ENCODE data around the gene UBC. TPM values are rescaled to one million over a fixed set of nuclear protein-coding genes. Genes with fewer than 3 reads are reported as not detected.
"Not testable (repeated sequence)": the region's sequence is repeated elsewhere in the genome, so short reads cannot be mapped to it uniquely, and the experiment has no call there.

Gene UBC
- total and polyA plus RNA-seq, 5 donors from 2014 or later, result 1,179 to 2,012 (median 1,557) TPM

GRCh38 chr12:124925117-124925516, 10.7 kb upstream of the UBC start:
- Mint-ChIP-seq H3K4me3 (peak overlapping the region in 3 of 4 donors; percentile 39 to 98 (median 77)), H3K36me3 (peaks cover 8% of the 10 kb centered on the region), H3K27me3 (peaks cover 32% of the 10 kb centered on the region), H3K27ac (peak overlapping the region in 2 of 3 donors; percentile 79 to 99), H3K9me3 (peaks cover 0 to 5% (median 2%) of the 10 kb centered on the region in 7 donors), H3K4me1 (peaks cover 34 to 65% (median 49%) of the 10 kb centered on the region in 4 donors)
- H3K4me1 ChIP-seq (ENCODE audit: control insufficient read depth, insufficient read depth, low read length, poor library complexity, severe bottlenecking), result peaks cover 35% of the 10 kb centered on the region
- H3K27ac ChIP-seq (ENCODE audit: insufficient read depth, low read length, poor library complexity, severe bottlenecking), result no peak overlapping the region
- ATAC-seq (ENCODE audit: low read depth in 2 of 2), result no peak
- H3K4me3 ChIP-seq (ENCODE audit: low read depth, low read length), result no peak overlapping the region
- H3K36me3 ChIP-seq (ENCODE audit: control insufficient read depth, insufficient read depth, low read length), result no peaks in the 10 kb centered on the region
- no peaks in the 10 kb centered on the region for H3K27me3 ChIP-seq (ENCODE audit: control insufficient read depth, insufficient read depth, low read length)
- H3K9me3 ChIP-seq (ENCODE audit: control insufficient read depth in 2 of 2, low read length in 2 of 2), result no peaks in the 10 kb centered on the region
- DNase-seq, result no peak

- Histone ChIP-seq H3K27ac (ENCODE audit: insufficient read depth, low read length, poor library complexity, severe bottlenecking) (no peak overlapping the region), H3K36me3 (ENCODE audit: control insufficient read depth, insufficient read depth, low read length) (no peaks in the 10 kb centered on the region), H3K9me3 (ENCODE audit: control insufficient read depth in 2 of 2, low read length in 2 of 2) (no peaks in the 10 kb centered on the region), H3K4me1 (ENCODE audit: control insufficient read depth, insufficient read depth, low read length, poor library complexity, severe bottlenecking) (peaks cover 44% of the 10 kb centered on the region), H3K27me3 (ENCODE audit: control insufficient read depth, insufficient read depth, low read length) (no peaks in the 10 kb centered on the region), H3K4me3 (ENCODE audit: low read depth, low read length) (no peak overlapping the region)
- H3K4me1 Mint-ChIP-seq, result peaks cover 43 to 69% (median 53%) of the 10 kb centered on the region in 4 donors
- H3K27ac Mint-ChIP-seq, result peak overlapping the region in 1 of 3 donors; percentile 62
- H3K36me3 Mint-ChIP-seq, result peaks cover 8% of the 10 kb centered on the region
- ATAC-seq (ENCODE audit: low read depth in 2 of 2), result no peak
- peak overlapping the region in 2 of 4 donors; percentile 51 to 70 for H3K4me3 Mint-ChIP-seq
- DNase-seq, result no peak
- peaks cover 32% of the 10 kb centered on the region for H3K27me3 Mint-ChIP-seq
- peaks cover 0 to 5% (median 2%) of the 10 kb centered on the region in 7 donors for H3K9me3 Mint-ChIP-seq
Observed at GRCh38 chr12:124923905-124924734, 9.7 kb upstream of the UBC start.

- peak; percentile 51 to 87 (median 73) for DNase-seq
- H3K27me3 ChIP-seq (ENCODE audit: control insufficient read depth, insufficient read depth, low read length), result no peaks in the 10 kb centered on the region
- peak; percentile 10 to 13 for ATAC-seq (ENCODE audit: low read depth in 2 of 2)
- H3K4me1 ChIP-seq (ENCODE audit: control insufficient read depth, insufficient read depth, low read length, poor library complexity, severe bottlenecking), result peaks cover 59% of the 10 kb centered on the region
- peak overlapping the region; percentile 98 to 100 (median 99) for H3K27ac Mint-ChIP-seq
- H3K9me3 ChIP-seq (ENCODE audit: control insufficient read depth in 2 of 2, low read length in 2 of 2), result no peaks in the 10 kb centered on the region
- H3K27ac ChIP-seq (ENCODE audit: insufficient read depth, low read length, poor library complexity, severe bottlenecking), result peak overlapping the region; percentile 99
- H3K36me3 ChIP-seq (ENCODE audit: control insufficient read depth, insufficient read depth, low read length), result no peaks in the 10 kb centered on the region
- peaks cover 33 to 68% (median 51%) of the 10 kb centered on the region in 4 donors for H3K4me1 Mint-ChIP-seq
- H3K9me3 Mint-ChIP-seq, result no peaks in the 10 kb centered on the region
- H3K36me3 Mint-ChIP-seq, result no peaks in the 10 kb centered on the region
- peaks cover 20% of the 10 kb centered on the region for H3K27me3 Mint-ChIP-seq
- H3K4me3 ChIP-seq (ENCODE audit: low read depth, low read length), result peak overlapping the region; percentile 76
- H3K4me3 Mint-ChIP-seq, result peak overlapping the region; percentile 84 to 99 (median 89)
Observed at GRCh38 chr12:124921200-124922031, 7.0 kb upstream of the UBC start.

GRCh38 chr12:124920353-124920935, 6.0 kb upstream of the UBC start:
- ATAC-seq (ENCODE audit: low read depth in 2 of 2), result no peak
- DNase-seq, result no peak
- Mint-ChIP-seq H3K36me3 (no peaks in the 10 kb centered on the region), H3K9me3 (no peaks in the 10 kb centered on the region), H3K27ac (peak overlapping the region; percentile 98 to 100 (median 99)), H3K4me1 (peaks cover 32 to 76% (median 58%) of the 10 kb centered on the region in 4 donors), H3K4me3 (peak overlapping the region; percentile 85 to 99 (median 92)), H3K27me3 (peaks cover 18% of the 10 kb centered on the region)
- Histone ChIP-seq H3K4me3 (ENCODE audit: low read depth, low read length) (peak overlapping the region; percentile 99), H3K9me3 (ENCODE audit: control insufficient read depth in 2 of 2, low read length in 2 of 2) (no peaks in the 10 kb centered on the region), H3K4me1 (ENCODE audit: control insufficient read depth, insufficient read depth, low read length, poor library complexity, severe bottlenecking) (peaks cover 68% of the 10 kb centered on the region), H3K36me3 (ENCODE audit: control insufficient read depth, insufficient read depth, low read length) (no peaks in the 10 kb centered on the region), H3K27me3 (ENCODE audit: control insufficient read depth, insufficient read depth, low read length) (no peaks in the 10 kb centered on the region), H3K27ac (ENCODE audit: insufficient read depth, low read length, poor library complexity, severe bottlenecking) (peak overlapping the region; percentile 99)

- Mint-ChIP-seq H3K4me3 (peak overlapping the region; percentile 85 to 99 (median 92)), H3K27ac (peak overlapping the region; percentile 98 to 100 (median 99)), H3K36me3 (peaks cover under 1% of the 10 kb centered on the region), H3K9me3 (peaks cover 0 to under 1% (median 0%) of the 10 kb centered on the region in 7 donors), H3K27me3 (peaks cover 19% of the 10 kb centered on the region), H3K4me1 (peaks cover 32 to 80% (median 55%) of the 10 kb centered on the region in 4 donors)
- peak in 1 of 2 donors; percentile 10 for ATAC-seq (ENCODE audit: low read depth in 2 of 2)
- Histone ChIP-seq H3K9me3 (ENCODE audit: control insufficient read depth in 2 of 2, low read length in 2 of 2) (no peaks in the 10 kb centered on the region), H3K4me1 (ENCODE audit: control insufficient read depth, insufficient read depth, low read length, poor library complexity, severe bottlenecking) (peaks cover 72% of the 10 kb centered on the region), H3K27ac (ENCODE audit: insufficient read depth, low read length, poor library complexity, severe bottlenecking) (peak overlapping the region; percentile 99), H3K27me3 (ENCODE audit: control insufficient read depth, insufficient read depth, low read length) (no peaks in the 10 kb centered on the region), H3K36me3 (ENCODE audit: control insufficient read depth, insufficient read depth, low read length) (no peaks in the 10 kb centered on the region), H3K4me3 (ENCODE audit: low read depth, low read length) (peak overlapping the region; percentile 99)
- DNase-seq, result peak; percentile 41 to 85 (median 63)
Observed at GRCh38 chr12:124919521-124920352, 5.3 kb upstream of the UBC start.

GRCh38 chr12:124918622-124918988, 4.2 kb upstream of the UBC start:
- peaks cover 37 to 88% (median 61%) of the 10 kb centered on the region in 4 donors for H3K4me1 Mint-ChIP-seq
- Histone ChIP-seq H3K27ac (ENCODE audit: insufficient read depth, low read length, poor library complexity, severe bottlenecking) (peak overlapping the region; percentile 99), H3K4me3 (ENCODE audit: low read depth, low read length) (peak overlapping the region; percentile 99), H3K4me1 (ENCODE audit: control insufficient read depth, insufficient read depth, low read length, poor library complexity, severe bottlenecking) (peaks cover 72% of the 10 kb centered on the region)
- H3K36me3 Mint-ChIP-seq, result peaks cover 12% of the 10 kb centered on the region
- not testable (repeated sequence) for H3K9me3 Mint-ChIP-seq; H3K27me3 ChIP-seq (ENCODE audit: control insufficient read depth, insufficient read depth, low read length); H3K9me3 ChIP-seq (ENCODE audit: control insufficient read depth in 2 of 2, low read length in 2 of 2); ATAC-seq (ENCODE audit: low read depth in 2 of 2); DNase-seq; H3K36me3 ChIP-seq (ENCODE audit: control insufficient read depth, insufficient read depth, low read length)
- H3K27me3 Mint-ChIP-seq, result peaks cover 26% of the 10 kb centered on the region
- peak overlapping the region; percentile 80 to 100 (median 99) for H3K27ac Mint-ChIP-seq
- H3K4me3 Mint-ChIP-seq, result peak overlapping the region in 3 of 4 donors; percentile 85 to 99 (median 91)
